Keratinocyte (primary cell): ENCODE results near the gene FDX1. TPM values are rescaled to one million over a fixed set of nuclear protein-coding genes. Genes with fewer than 3 reads are reported as not detected.

Experiments
- DNase-seq: peaks from one replicate; pipeline ENCODE4 v3.0.0-alpha.2; 2011; ENCODE audit warnings: low read depth, missing footprints, low spot score
- FAIRE-seq: peaks from 2 replicates; lab custom pipeline; 2011; peaks lifted over from hg19 to GRCh38; lab: Jason Lieb, UNC
- H2AFZ ChIP-seq: 2 replicates; pipeline ENCODE4 v1.6.0; 2012; ENCODE audit warnings: low read length, control low read depth, inconsistent platforms; ENCODE audit not compliant: control insufficient read depth
- H3K27ac ChIP-seq: 2 replicates; pipeline ENCODE4 v1.5.1; 2011; ENCODE audit warnings: low read length; ENCODE audit not compliant: control insufficient read depth, insufficient read depth
- H3K27me3 ChIP-seq: 3 replicates; pipeline ENCODE4 v1.6.0; 2011; ENCODE audit warnings: low read length; ENCODE audit not compliant: control insufficient read depth, insufficient read depth; ENCODE audit errors: extremely low read depth
- H3K36me3 ChIP-seq, 2 experiments: 2 replicates in 1 of 2; 3 replicates in 1 of 2; pipeline ENCODE4 v1.5.1; 2011; ENCODE audit warnings: low read length in 2 of 2, mild to moderate bottlenecking in 1 of 2; ENCODE audit not compliant: control insufficient read depth in 2 of 2, insufficient read depth in 2 of 2; ENCODE audit errors: extremely low read depth in 1 of 2
- H3K4me1 ChIP-seq: 3 replicates; pipeline ENCODE4 v1.5.1; 2011; ENCODE audit warnings: low read length; ENCODE audit not compliant: control insufficient read depth, insufficient read depth; ENCODE audit errors: extremely low read depth
- H3K4me2 ChIP-seq: 3 replicates; pipeline ENCODE4 v1.6.0; 2011; ENCODE audit warnings: low read depth, low read length; ENCODE audit not compliant: control insufficient read depth, insufficient read depth; ENCODE audit errors: extremely low read depth
- H3K4me3 ChIP-seq, 3 experiments: fragments of 200-600 bp in 1 of 3; sonication (generic) in 1 of 3; 2 replicates in 2 of 3; 3 replicates in 1 of 3; pipeline ENCODE4 v1.5.1; 2011 to 2016; ENCODE audit warnings: low read length in 3 of 3, mild to moderate bottlenecking in 3 of 3, control low read depth in 2 of 3, inconsistent platforms in 1 of 3, low read depth in 1 of 3, mixed read lengths in 1 of 3, mixed run types in 1 of 3, moderate library complexity in 1 of 3; ENCODE audit not compliant: control insufficient read depth in 2 of 3, insufficient read depth in 2 of 3; ENCODE audit errors: extremely low read depth in 1 of 3
- H3K79me2 ChIP-seq: 2 replicates; pipeline ENCODE4 v1.6.0; 2012; ENCODE audit warnings: low read length; ENCODE audit not compliant: control insufficient read depth, insufficient read depth
- H3K9ac ChIP-seq: 3 replicates; pipeline ENCODE4 v1.6.0; 2011; ENCODE audit warnings: low read length; ENCODE audit not compliant: control insufficient read depth, insufficient read depth; ENCODE audit errors: extremely low read depth
- H3K9me1 ChIP-seq: 3 replicates; pipeline ENCODE4 v1.6.0; 2011; ENCODE audit warnings: low read length; ENCODE audit not compliant: control insufficient read depth, insufficient read depth; ENCODE audit errors: extremely low read depth
- H3K9me3 ChIP-seq: 2 replicates; pipeline ENCODE4 v1.5.1; 2012; ENCODE audit warnings: low read depth, low read length; ENCODE audit not compliant: control insufficient read depth
- H4K20me1 ChIP-seq: 3 replicates; pipeline ENCODE4 v1.6.0; 2011; ENCODE audit warnings: low read length; ENCODE audit not compliant: control insufficient read depth, insufficient read depth; ENCODE audit errors: extremely low read depth
- EZH2 ChIP-seq: IDR thresholded peaks from one replicate; pipeline ENCODE4 v1.6.1; 2012; ENCODE audit warnings: inconsistent platforms, mild to moderate bottlenecking, low read length, moderate library complexity
- dilution Hi-C: fragments of 300-500 bp; cut with MboI; formaldehyde crosslinking; loops from one replicate; pipeline ENCODE4 v1.7.0; 2020; ENCODE audit warnings: low sequenced_read_pairs; ENCODE audit not compliant: extremely low pct_ligation_motif_present
- polyA plus RNA-seq, 5 experiments: library from polyadenylated mRNA; depleted of rRNA in 3 of 5; stranded (reverse) in 3 of 5; stranded (forward) in 1 of 5; unstranded in 1 of 5; fragments of >200 nt; gene quantifications; 1 replicate in 1 of 5; 2 replicates in 3 of 5; 3 replicates in 1 of 5; pipeline versions ENCODE4 v1.2.1 to v1.2.3, GENCODE V29; 2011 to 2012; ENCODE audit warnings: missing spikeins in 2 of 5, low read depth in 1 of 5, low replicate concordance in 1 of 5
- TF ChIP-seq, protein P1 (sequence below), 3 experiments: IDR thresholded peaks in 1 of 3; conservative IDR thresholded peaks in 1 of 3; optimal IDR thresholded peaks in 1 of 3; 2 replicates in 2 of 3; 3 replicates in 1 of 3; pipeline versions ENCODE3 to v1.5.1; 2011; ENCODE audit warnings: low read length in 3 of 3, mild to moderate bottlenecking in 3 of 3, moderate library complexity in 2 of 3, control low read depth in 1 of 3, inconsistent platforms in 1 of 3; ENCODE audit not compliant: insufficient read depth in 2 of 3; ENCODE audit errors: extremely low read depth in 1 of 3

Gene FDX1
- polyA plus RNA-seq, 1 donor (not counting 4 experiments of a cell fraction or from before 2014, with no cell fraction given): 9.1 TPM

DNA sequence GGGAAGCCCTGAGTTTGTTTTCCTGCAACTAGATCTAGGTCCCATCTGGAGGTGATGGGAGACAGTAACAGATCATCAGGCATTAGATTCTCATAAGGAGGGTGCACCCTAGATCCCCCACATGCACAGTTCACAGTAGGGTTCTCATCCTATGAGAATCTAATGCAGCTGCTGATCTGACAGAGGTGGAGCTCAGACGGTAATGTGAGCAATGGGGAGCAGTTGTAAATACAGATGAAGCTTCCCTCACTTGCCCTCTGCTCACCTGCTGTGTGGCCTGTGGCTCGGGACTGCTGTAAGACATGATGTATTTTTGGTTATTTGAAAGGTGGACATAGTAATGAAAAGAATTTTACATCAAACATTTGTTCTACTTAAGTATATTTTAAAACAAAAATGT is 20.5 kb downstream of the FDX1 start:
- Histone ChIP-seq H3K27me3 (no peaks in the 10 kb centered on the region), H3K4me2 (no peak overlapping the region), H3K4me3 (no peak overlapping the region), H3K9me3 (no peaks in the 10 kb centered on the region), H3K79me2 (no peaks in the 10 kb centered on the region), H4K20me1 (no peaks in the 10 kb centered on the region), H3K4me1 (no peaks in the 10 kb centered on the region), H2AFZ (no peak overlapping the region), H3K36me3 (peaks cover 0 to 2% of the 10 kb centered on the region in 2 experiments), H3K27ac (no peak overlapping the region), H3K9ac (no peak overlapping the region), H3K9me1 (no peaks in the 10 kb centered on the region)
- DNase-seq: no peak
- no peak for FAIRE-seq
- dilution Hi-C loops: no loop called here
- TF ChIP-seq, protein P1, sequence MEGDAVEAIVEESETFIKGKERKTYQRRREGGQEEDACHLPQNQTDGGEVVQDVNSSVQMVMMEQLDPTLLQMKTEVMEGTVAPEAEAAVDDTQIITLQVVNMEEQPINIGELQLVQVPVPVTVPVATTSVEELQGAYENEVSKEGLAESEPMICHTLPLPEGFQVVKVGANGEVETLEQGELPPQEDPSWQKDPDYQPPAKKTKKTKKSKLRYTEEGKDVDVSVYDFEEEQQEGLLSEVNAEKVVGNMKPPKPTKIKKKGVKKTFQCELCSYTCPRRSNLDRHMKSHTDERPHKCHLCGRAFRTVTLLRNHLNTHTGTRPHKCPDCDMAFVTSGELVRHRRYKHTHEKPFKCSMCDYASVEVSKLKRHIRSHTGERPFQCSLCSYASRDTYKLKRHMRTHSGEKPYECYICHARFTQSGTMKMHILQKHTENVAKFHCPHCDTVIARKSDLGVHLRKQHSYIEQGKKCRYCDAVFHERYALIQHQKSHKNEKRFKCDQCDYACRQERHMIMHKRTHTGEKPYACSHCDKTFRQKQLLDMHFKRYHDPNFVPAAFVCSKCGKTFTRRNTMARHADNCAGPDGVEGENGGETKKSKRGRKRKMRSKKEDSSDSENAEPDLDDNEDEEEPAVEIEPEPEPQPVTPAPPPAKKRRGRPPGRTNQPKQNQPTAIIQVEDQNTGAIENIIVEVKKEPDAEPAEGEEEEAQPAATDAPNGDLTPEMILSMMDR (optimal IDR thresholded peaks at IDR 0.05 in 1 of 3, IDR thresholded peaks at IDR 0.05 in 1 of 3, conservative IDR thresholded peaks at IDR 0.05 in 1 of 3; ENCODE audit: extremely low read depth in 1 of 3, insufficient read depth in 2 of 3, low read length in 3 of 3): no peak
- no peak for TF ChIP-seq EZH2

DNA sequence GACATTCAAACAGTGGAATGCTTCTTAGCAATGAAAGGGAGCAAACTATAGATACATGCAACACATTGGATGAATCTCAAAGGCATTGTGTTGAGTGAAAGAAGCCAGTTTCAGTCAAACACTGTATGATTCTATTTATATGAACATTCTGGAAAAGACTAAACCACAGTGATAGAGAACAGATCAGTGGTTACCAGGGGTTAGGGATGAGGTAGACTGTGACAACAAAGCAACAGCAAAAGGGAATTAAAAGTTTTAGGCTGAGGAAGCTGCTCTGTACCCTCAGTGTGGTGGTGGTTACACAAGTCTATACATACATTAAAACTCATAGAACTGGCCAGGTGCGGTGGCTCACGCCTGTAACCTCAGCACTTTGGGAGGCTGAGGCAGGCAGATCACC is 23.0 kb downstream of the FDX1 start:
- no peaks in the 10 kb centered on the region for H3K79me2 ChIP-seq
- no peak overlapping the region for H2AFZ ChIP-seq
- no peaks in the 10 kb centered on the region for H3K27me3 ChIP-seq
- DNase-seq (no peak), FAIRE-seq (no peak)
- H4K20me1 ChIP-seq: no peaks in the 10 kb centered on the region
- no peak for TF ChIP-seq EZH2
- TF ChIP-seq, protein P1 (optimal IDR thresholded peaks at IDR 0.05 in 1 of 3, IDR thresholded peaks at IDR 0.05 in 1 of 3, conservative IDR thresholded peaks at IDR 0.05 in 1 of 3; ENCODE audit: extremely low read depth in 1 of 3, insufficient read depth in 2 of 3, low read length in 3 of 3): no peak
- H3K4me2 ChIP-seq: no peak overlapping the region
- H3K27ac ChIP-seq: no peak overlapping the region
- H3K9me3 ChIP-seq: no peaks in the 10 kb centered on the region
- no peak overlapping the region for H3K9ac ChIP-seq
- dilution Hi-C loops: no loop called here
- H3K9me1 ChIP-seq: no peaks in the 10 kb centered on the region
- H3K4me1 ChIP-seq: no peaks in the 10 kb centered on the region
- H3K36me3 ChIP-seq: no peaks in the 10 kb centered on the region
- no peak overlapping the region for H3K4me3 ChIP-seq
